Natural killer cell (primary cell): ENCODE measurements around the gene OMP. TPM values are rescaled to one million over a fixed set of nuclear protein-coding genes. Genes with fewer than 3 reads are reported as not detected.

Source experiments
- ATAC-seq, 3 donors: fragments of 150-1000 bp in 2 of 3; fragments of 200-7000 bp in 1 of 3; cut with Tn5 transposase; 1 replicate in 1 of 3; 2 replicates in 2 of 3; pipeline ENCODE4 v1.10.0; 2021; ENCODE audit warnings: mild to moderate bottlenecking in 2 of 3, moderate library complexity in 2 of 3
- DNase-seq, 2 donors: peaks; one replicate each; pipeline versions ENCODE4 v3.0.0 to v3.0.0-alpha.2; 2013 to 2021; ENCODE audit warnings: mixed read lengths in 1 of 2
- H3K27ac ChIP-seq: one replicate; pipeline ENCODE4 v1.5.1; 2013; ENCODE audit warnings: mild to moderate bottlenecking, low read length
- H3K27me3 ChIP-seq: one replicate; pipeline ENCODE4 v1.6.1; 2013; ENCODE audit warnings: low read length; ENCODE audit not compliant: control insufficient read depth, insufficient read depth
- H3K36me3 ChIP-seq: one replicate; pipeline ENCODE4 v1.6.1; 2013; ENCODE audit warnings: low read length; ENCODE audit not compliant: control insufficient read depth, insufficient read depth
- H3K4me1 ChIP-seq: one replicate; pipeline ENCODE4 v1.6.1; 2013; ENCODE audit warnings: low read length; ENCODE audit not compliant: control insufficient read depth, insufficient read depth
- H3K4me3 ChIP-seq: one replicate; pipeline ENCODE4 v1.5.1; 2013; ENCODE audit warnings: low read length
- H3K9me3 ChIP-seq: one replicate; pipeline ENCODE4 v1.6.1; 2013; ENCODE audit warnings: low read length; ENCODE audit not compliant: control insufficient read depth, insufficient read depth
- H3K27ac Mint-ChIP-seq, 2 donors: one replicate each; pipeline ENCODE4 v1.8.0; 2022; ENCODE audit warnings: mild to moderate bottlenecking in 2 of 2, mixed read lengths in 2 of 2, moderate library complexity in 1 of 2
- H3K27me3 Mint-ChIP-seq, 2 donors: one replicate each; pipeline ENCODE4 v1.8.0; 2022; ENCODE audit warnings: low read depth in 2 of 2, mixed read lengths in 2 of 2
- H3K36me3 Mint-ChIP-seq: one replicate; pipeline ENCODE4 v1.8.0; 2022; ENCODE audit warnings: mixed read lengths
- H3K4me1 Mint-ChIP-seq, 2 donors: one replicate each; pipeline ENCODE4 v1.8.0; 2022; ENCODE audit warnings: mixed read lengths in 2 of 2
- H3K4me3 Mint-ChIP-seq: one replicate; pipeline ENCODE4 v1.8.0; 2022; ENCODE audit warnings: mild to moderate bottlenecking, moderate library complexity, mixed read lengths
- H3K9me3 Mint-ChIP-seq, 2 donors: one replicate each; pipeline ENCODE4 v1.8.0; 2022; ENCODE audit warnings: mixed read lengths in 2 of 2
- CTCF ChIP-seq: fragments of 200-600 bp; IDR thresholded peaks from one replicate; pipeline ENCODE4 v1.8.0; 2022; ENCODE audit warnings: antibody characterized with exemption
- WGBS: methylation state at CpG from one replicate; pipeline ENCODE4 v1.1.7; 2013; ENCODE audit warnings: missing lambda C conversion rate; ENCODE audit not compliant: insufficient coverage; 5-methylcytosine and 5-hydroxymethylcytosine counted together
- intact Hi-C: fragments of 100-400 bp; cut with micrococcal nuclease; formaldehyde crosslinking; loops from one replicate; pipeline ENCODE4 v1.14.2; 2022
- total RNA-seq, 4 donors: library from RNA; stranded (reverse); fragments of 120-200 nt in 1 of 4; gene quantifications; one replicate each; pipeline versions ENCODE4 v1.2.3 to v1.2.4, GENCODE V29; 2013 to 2022

OMP gene
- total RNA-seq, 3 donors from 2014 or later (not counting 1 experiment from before 2014, with no cell fraction given): 0.82 to 1.4 (median 0.85) TPM

DNA sequence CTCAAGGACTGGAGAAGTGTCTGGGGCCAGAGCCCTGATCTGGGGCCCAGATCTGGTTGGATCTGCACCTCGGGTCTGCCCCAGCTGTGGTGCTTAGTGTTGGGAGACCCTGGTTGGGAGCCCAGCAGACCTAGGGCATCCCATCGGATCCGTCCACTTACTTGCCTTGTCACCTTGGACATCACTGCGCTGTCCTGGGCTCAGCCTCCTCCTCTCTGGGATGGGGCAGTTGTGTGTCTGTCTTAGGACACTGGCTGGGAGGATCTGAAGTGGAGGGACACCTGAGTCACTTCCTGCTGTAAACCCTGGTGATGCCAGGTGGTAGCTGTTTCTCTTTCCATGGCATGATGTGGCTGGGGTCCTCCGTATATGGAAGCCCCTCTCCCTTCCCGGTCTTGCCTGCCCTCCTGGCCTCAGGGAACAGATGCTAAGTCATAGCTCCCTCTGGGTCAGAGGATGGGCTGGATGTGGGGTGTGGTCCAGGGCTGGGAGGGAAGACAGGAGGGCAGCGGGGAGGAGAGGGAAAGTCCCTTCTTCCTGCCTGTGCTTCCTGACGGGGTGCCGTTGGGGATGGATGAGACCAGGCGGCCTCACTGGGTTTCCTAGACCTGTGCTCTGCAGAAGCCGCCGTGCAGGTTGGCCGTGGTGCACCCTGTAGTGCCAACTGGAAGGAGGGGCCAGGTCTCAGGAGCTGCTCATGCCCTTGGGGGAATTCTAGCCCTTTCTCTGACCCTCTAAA, 12.1 kb upstream of the OMP start:
- intact Hi-C loops: loop anchor here (1.0 to 5.0 kb wide), 3 partner anchors 24 to 173 kb away; partner anchors contain the start of gene CAPN5
- ATAC-seq: no peak
- WGBS: 59% methylated on average over 13 of the region's 13 CpGs
- H3K4me3 ChIP-seq: no peak overlapping the region
- Mint-ChIP-seq H3K27ac (no peak overlapping the region), H3K4me3 (no peak overlapping the region), H3K36me3 (no peaks in the 10 kb centered on the region), H3K27me3 (no peaks in the 10 kb centered on the region), H3K9me3 (no peaks in the 10 kb centered on the region), H3K4me1 (peaks cover 5% of the 10 kb centered on the region in 2 donors)
- no peaks in the 10 kb centered on the region for H3K27me3 ChIP-seq
- DNase-seq: no peak
- no peaks in the 10 kb centered on the region for H3K36me3 ChIP-seq
- no peak overlapping the region for H3K27ac ChIP-seq
- no peaks in the 10 kb centered on the region for H3K9me3 ChIP-seq
- TF ChIP-seq CTCF: no peak
- no peaks in the 10 kb centered on the region for H3K4me1 ChIP-seq

GRCh38 chr11:77091146-77091940, 11.3 kb upstream of the OMP start:
- no peaks in the 10 kb centered on the region for H3K9me3 Mint-ChIP-seq
- DNase-seq (peak; percentile 76 to 87), ATAC-seq (peak; percentile 77 to 100 (median 98))
- H3K27ac ChIP-seq: no peak overlapping the region
- no peaks in the 10 kb centered on the region for H3K36me3 ChIP-seq
- H3K27me3 Mint-ChIP-seq: no peaks in the 10 kb centered on the region
- H3K27me3 ChIP-seq: no peaks in the 10 kb centered on the region
- no peak overlapping the region for H3K4me3 Mint-ChIP-seq
- no peaks in the 10 kb centered on the region for H3K9me3 ChIP-seq
- no peaks in the 10 kb centered on the region for H3K36me3 Mint-ChIP-seq
- H3K4me1 ChIP-seq: no peaks in the 10 kb centered on the region
- peaks cover 5 to 8% of the 10 kb centered on the region in 2 donors for H3K4me1 Mint-ChIP-seq
- TF ChIP-seq CTCF: peak; percentile 96
- intact Hi-C loops: loop anchor here (1.0 to 5.0 kb wide), 3 partner anchors 25 to 174 kb away; partner anchors contain the start of gene CAPN5
- 31% methylated on average over 9 of the region's 9 CpGs for WGBS
- no peak overlapping the region for H3K27ac Mint-ChIP-seq
- H3K4me3 ChIP-seq: no peak overlapping the region

DNA sequence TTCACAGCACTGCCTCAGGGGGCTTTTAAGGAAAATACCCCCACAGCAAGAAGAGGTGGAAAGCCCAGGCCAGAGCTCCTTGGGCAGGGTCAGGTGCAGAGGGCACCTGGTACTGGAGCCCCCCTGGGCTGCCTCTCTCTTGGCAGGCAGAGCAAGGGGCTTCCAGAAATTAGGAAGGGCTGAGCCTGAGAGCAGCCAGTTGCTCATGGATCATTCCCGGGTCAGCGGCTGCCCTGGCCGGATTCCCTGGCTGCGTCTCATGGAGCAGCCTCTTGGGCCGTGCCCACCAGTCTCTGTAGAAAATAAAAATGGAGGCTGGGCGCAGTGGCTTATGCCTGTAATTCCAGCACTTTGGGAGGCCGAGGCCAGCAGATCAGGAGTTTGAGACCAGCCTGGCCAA, 10.3 kb upstream of the OMP start:
- H3K4me1 Mint-ChIP-seq: peaks cover 9 to 13% of the 10 kb centered on the region in 2 donors
- no peaks in the 10 kb centered on the region for H3K27me3 Mint-ChIP-seq
- no peak overlapping the region for H3K4me3 ChIP-seq
- H3K9me3 ChIP-seq: no peaks in the 10 kb centered on the region
- H3K4me3 Mint-ChIP-seq: no peak overlapping the region
- no peak overlapping the region for H3K27ac Mint-ChIP-seq
- intact Hi-C loops: loop anchor here (5.0 kb wide), 1 partner anchor 175 kb away; no protein-coding TSS in a partner anchor
- H3K36me3 Mint-ChIP-seq: no peaks in the 10 kb centered on the region
- WGBS: 77% methylated on average over 6 of the region's 7 CpGs
- no peaks in the 10 kb centered on the region for H3K9me3 Mint-ChIP-seq
- no peak for ATAC-seq
- no peaks in the 10 kb centered on the region for H3K27me3 ChIP-seq
- no peak for DNase-seq
- H3K36me3 ChIP-seq: no peaks in the 10 kb centered on the region
- H3K4me1 ChIP-seq: no peaks in the 10 kb centered on the region
- no peak for TF ChIP-seq CTCF
- H3K27ac ChIP-seq: no peak overlapping the region
